Activated T-cell treated with anti-CD3 and anti-CD28 coated beads, Interleukin-2, amount 50 U/mL, for 72 hours (primary cell): ENCODE data around the gene RPL12. TPM values are rescaled to one million over a fixed set of nuclear protein-coding genes. Genes with fewer than 3 reads are reported as not detected.

ENCODE experiments used
- ATAC-seq, 2 donors: fragments of 150-1000 bp; cut with Tn5 transposase; replicated peaks in 1 of 2; 2 replicates each; pipeline ENCODE4 v1.10.0; 2021; ENCODE audit warnings: moderate library complexity in 2 of 2, mild to moderate bottlenecking in 1 of 2
- DNase-seq, 2 donors: peaks; one replicate each; pipeline ENCODE4 v3.0.0; 2021 to 2022; ENCODE audit warnings: mixed read lengths in 1 of 2
- H3K27ac Mint-ChIP-seq: one replicate; pipeline ENCODE4 v1.8.0; 2022; ENCODE audit warnings: mild to moderate bottlenecking, moderate library complexity, mixed read lengths
- H3K27me3 Mint-ChIP-seq: one replicate; pipeline ENCODE4 v1.8.0; 2022; ENCODE audit warnings: low read depth, mixed read lengths
- H3K36me3 Mint-ChIP-seq, 2 donors: one replicate each; pipeline ENCODE4 v1.8.0; 2022; ENCODE audit warnings: mixed read lengths in 2 of 2, mild to moderate bottlenecking in 1 of 2; ENCODE audit not compliant: insufficient read depth in 2 of 2
- H3K4me1 Mint-ChIP-seq: one replicate; pipeline ENCODE4 v1.8.0; 2022; ENCODE audit warnings: low read depth, mixed read lengths
- H3K4me3 Mint-ChIP-seq, 2 donors: one replicate each; pipeline ENCODE4 v1.8.0; 2022; ENCODE audit warnings: mild to moderate bottlenecking in 2 of 2, mixed read lengths in 2 of 2, moderate library complexity in 2 of 2
- H3K9me3 Mint-ChIP-seq, 2 donors: one replicate each; pipeline ENCODE4 v1.8.0; 2022; ENCODE audit warnings: mixed read lengths in 2 of 2
- total RNA-seq, 2 donors: library from RNA; stranded (reverse); gene quantifications; one replicate each; pipeline ENCODE4 v1.2.3, GENCODE V29; 2022

Gene RPL12
- total RNA-seq, 2 donors from 2014 or later, result 2,503 to 2,755 TPM

- peaks cover 32% of the 10 kb centered on the region for H3K4me1 Mint-ChIP-seq
- H3K36me3 Mint-ChIP-seq, result peaks cover 0 to 3% of the 10 kb centered on the region in 2 donors
- H3K27ac Mint-ChIP-seq, result no peak overlapping the region
- no peak overlapping the region for H3K4me3 Mint-ChIP-seq
- peaks cover 13% of the 10 kb centered on the region for H3K27me3 Mint-ChIP-seq
- no peak for DNase-seq
- H3K9me3 Mint-ChIP-seq, result no peaks in the 10 kb centered on the region
- no peak for ATAC-seq
Observed at GRCh38 chr9:127421057-127421456, 30.1 kb downstream of the RPL12 start.

DNA sequence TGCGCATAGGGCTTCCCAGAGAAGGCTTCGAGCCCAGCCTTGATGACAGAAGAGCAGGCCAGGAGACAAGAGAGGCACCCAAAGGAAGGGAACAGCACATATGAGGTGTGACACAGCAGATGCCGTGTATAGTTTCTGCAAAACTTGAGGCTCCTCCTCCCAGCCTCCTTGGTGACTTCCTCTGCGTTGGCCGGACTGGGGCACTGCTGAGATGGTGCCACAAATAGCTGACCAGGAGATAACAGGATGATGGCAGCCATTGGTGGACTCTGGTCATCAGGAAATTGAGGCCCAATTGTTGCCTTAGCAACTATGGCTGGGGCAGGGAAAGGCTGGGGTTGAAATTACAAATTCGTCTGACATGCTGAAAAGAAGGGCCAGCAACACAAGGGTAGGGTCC lies 31.9 kb downstream of the RPL12 start:
- Mint-ChIP-seq H3K36me3 (peaks cover 0 to 2% of the 10 kb centered on the region in 2 donors), H3K4me3 (no peak overlapping the region), H3K9me3 (no peaks in the 10 kb centered on the region), H3K27me3 (peaks cover 28% of the 10 kb centered on the region), H3K27ac (no peak overlapping the region), H3K4me1 (peaks cover 20% of the 10 kb centered on the region)
- no peak for ATAC-seq
- DNase-seq, result no peak

DNA sequence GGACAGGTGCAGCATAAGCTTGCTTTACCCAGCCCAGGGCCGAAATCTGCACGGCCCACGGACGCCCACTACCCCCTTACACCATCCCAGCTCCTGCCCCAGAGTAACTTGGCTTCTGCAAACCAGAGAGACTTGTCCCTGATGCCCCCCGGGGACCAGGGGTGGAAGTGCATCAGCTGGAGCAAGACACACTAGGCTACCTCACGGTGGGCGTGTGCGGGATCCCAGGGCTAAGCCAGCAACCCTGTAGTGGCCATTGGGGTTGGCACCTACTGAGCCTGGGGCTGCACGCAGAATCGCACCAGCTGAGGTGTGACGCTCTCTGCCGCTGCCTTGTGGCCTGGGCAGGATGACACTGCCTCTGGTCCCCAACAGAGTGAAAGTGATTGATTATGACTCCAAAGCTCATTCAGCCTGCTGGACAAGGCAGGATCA lies 33.2 kb downstream of the RPL12 start:
- peak; percentile 71 to 77 for ATAC-seq
- Mint-ChIP-seq H3K27ac (no peak overlapping the region), H3K9me3 (no peaks in the 10 kb centered on the region), H3K36me3 (no peaks in the 10 kb centered on the region), H3K4me1 (peaks cover 11% of the 10 kb centered on the region), H3K4me3 (no peak overlapping the region), H3K27me3 (peaks cover 37% of the 10 kb centered on the region)
- peak; percentile 50 to 58 for DNase-seq

DNA sequence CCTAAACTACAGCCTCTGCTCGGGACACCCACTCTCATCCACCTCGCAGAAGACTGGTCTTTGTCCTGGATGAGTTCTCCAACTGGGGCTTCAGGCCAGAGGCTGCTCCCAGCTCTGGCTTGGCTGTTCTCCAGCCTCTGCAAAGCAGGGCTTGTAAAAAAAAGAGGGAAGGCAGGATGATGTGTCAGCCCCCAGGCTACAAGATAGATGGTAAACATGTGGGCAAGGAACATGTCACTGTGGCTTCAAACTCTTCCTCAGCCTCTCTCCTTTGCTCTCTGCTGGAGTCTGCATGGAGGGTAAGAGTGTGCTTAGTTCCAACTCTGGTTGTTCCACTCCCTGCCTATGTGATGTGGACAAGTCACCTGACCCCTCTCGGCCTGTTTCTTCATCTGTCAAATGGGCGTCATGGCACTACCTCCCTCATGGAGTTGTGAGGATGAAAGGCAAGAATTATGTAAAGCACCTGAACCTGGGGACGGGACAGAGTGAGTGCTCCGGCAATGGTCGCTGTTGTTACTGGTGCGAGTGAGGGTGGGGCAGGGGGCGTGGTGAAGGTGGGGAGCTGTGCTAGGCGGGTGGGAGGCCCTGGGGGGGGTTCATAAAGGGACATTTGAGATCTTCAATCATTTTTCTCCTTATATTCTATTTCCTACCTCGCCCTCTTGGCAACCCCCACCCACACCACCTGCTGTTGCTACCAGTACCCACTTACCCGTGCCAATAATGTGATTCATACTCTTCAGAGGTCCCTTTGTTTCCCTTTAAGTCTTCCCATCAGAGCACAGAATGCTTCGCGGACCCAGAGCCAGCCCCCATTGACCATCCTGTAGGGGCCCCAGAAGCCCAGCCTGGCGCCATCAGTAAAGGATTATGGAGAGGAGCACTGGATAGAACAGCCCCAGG lies 33.8 kb downstream of the RPL12 start:
- DNase-seq (no peak), ATAC-seq (no peak)
- H3K4me1 Mint-ChIP-seq, result peaks cover 5% of the 10 kb centered on the region
- no peak overlapping the region for H3K27ac Mint-ChIP-seq
- no peaks in the 10 kb centered on the region for H3K9me3 Mint-ChIP-seq
- no peaks in the 10 kb centered on the region for H3K36me3 Mint-ChIP-seq
- peaks cover 44% of the 10 kb centered on the region for H3K27me3 Mint-ChIP-seq
- H3K4me3 Mint-ChIP-seq, result no peak overlapping the region

DNA sequence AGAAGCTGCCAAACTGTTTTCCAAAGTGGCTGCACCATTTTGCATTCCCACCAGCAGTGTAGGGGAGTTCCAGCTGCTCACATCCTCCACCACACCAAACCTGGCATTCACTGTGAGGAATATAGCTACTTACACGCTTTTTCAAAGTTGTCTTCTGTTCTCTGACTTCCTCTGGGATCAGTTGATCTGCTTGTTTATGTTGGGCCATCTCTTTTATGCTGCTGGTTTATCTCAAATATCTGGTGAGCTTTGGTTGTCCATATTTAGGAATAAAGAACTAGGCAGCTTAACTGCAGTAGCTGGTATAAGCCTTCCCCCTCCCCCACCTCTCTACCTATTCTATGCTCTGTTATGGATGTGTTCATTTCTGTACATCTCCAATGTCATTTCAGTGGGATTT lies 35.5 kb downstream of the RPL12 start:
- Mint-ChIP-seq H3K27ac (no peak overlapping the region), H3K27me3 (peaks cover 60% of the 10 kb centered on the region), H3K4me1 (peaks cover 5% of the 10 kb centered on the region), H3K9me3 (no peaks in the 10 kb centered on the region), H3K4me3 (no peak overlapping the region), H3K36me3 (no peaks in the 10 kb centered on the region)
- DNase-seq (no peak), ATAC-seq (no peak)

GRCh38 chr9:127415141-127415540 lies 36.1 kb downstream of the RPL12 start:
- ATAC-seq (no peak), DNase-seq (no peak)
- Mint-ChIP-seq H3K27ac (no peak overlapping the region), H3K36me3 (no peaks in the 10 kb centered on the region), H3K9me3 (no peaks in the 10 kb centered on the region), H3K4me1 (peaks cover 5% of the 10 kb centered on the region), H3K27me3 (peaks cover 60% of the 10 kb centered on the region), H3K4me3 (no peak overlapping the region)

DNA sequence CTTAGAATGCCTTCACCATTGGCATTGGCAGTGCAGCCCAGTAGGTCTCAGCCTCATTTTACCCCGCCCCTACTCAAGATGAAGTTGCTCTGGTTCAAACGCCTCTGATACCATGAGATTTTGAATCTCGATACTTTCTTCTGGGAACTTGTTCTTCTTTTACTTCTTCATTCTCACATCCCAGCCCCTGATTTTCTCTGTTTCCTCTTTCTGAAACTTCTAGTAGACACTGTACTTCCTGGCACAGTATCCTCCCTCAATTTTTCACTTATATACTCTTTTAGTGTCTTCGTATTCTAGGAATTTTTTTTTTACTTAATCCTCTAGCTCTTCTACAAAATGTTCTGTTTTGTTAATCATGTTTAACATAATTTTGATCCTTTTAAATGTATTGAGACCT lies 40.1 kb downstream of the RPL12 start:
- no peaks in the 10 kb centered on the region for H3K9me3 Mint-ChIP-seq
- H3K27me3 Mint-ChIP-seq, result peaks cover 51% of the 10 kb centered on the region
- ATAC-seq, result no peak
- no peaks in the 10 kb centered on the region for H3K36me3 Mint-ChIP-seq
- DNase-seq, result no peak
- no peaks in the 10 kb centered on the region for H3K4me1 Mint-ChIP-seq
- no peak overlapping the region for H3K27ac Mint-ChIP-seq
- no peak overlapping the region for H3K4me3 Mint-ChIP-seq

- H3K36me3 Mint-ChIP-seq, result no peaks in the 10 kb centered on the region
- DNase-seq (no peak), ATAC-seq (no peak)
- no peaks in the 10 kb centered on the region for H3K4me1 Mint-ChIP-seq
- H3K9me3 Mint-ChIP-seq, result no peaks in the 10 kb centered on the region
- no peak overlapping the region for H3K27ac Mint-ChIP-seq
- H3K4me3 Mint-ChIP-seq, result no peak overlapping the region
- H3K27me3 Mint-ChIP-seq, result peaks cover 31% of the 10 kb centered on the region
Observed at GRCh38 chr9:127407492-127407843, 43.7 kb downstream of the RPL12 start.

DNA sequence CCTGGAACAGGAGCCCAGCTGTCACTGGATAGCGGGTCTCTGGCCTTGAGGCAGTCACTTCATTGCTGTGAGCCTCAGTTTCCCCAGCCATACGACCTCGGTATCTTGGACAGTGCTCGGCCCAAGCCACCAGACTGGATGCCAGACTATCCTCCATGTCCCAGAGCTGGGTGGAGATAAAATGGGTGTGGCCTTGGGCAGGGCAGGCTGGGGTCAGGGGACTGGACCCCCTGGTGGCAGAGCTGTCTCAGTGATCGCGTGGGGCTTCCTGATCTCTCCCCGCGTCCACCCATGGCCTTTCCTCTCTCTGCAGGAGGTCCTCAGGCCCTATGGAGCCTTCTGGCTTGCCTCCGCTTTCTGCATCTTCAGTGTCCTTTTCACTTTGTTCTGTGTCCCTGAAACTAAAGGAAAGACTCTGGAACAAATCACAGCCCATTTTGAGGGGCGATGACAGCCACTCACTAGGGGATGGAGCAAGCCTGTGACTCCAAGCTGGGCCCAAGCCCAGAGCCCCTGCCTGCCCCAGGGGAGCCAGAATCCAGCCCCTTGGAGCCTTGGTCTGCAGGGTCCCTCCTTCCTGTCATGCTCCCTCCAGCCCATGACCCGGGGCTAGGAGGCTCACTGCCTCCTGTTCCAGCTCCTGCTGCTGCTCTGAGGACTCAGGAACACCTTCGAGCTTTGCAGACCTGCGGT lies 44.3 kb downstream of the RPL12 start:
- DNase-seq (no peak), ATAC-seq (no peak)
- no peak overlapping the region for H3K27ac Mint-ChIP-seq
- H3K36me3 Mint-ChIP-seq, result no peaks in the 10 kb centered on the region
- H3K4me3 Mint-ChIP-seq, result no peak overlapping the region
- peaks cover 30% of the 10 kb centered on the region for H3K27me3 Mint-ChIP-seq
- H3K4me1 Mint-ChIP-seq, result no peaks in the 10 kb centered on the region
- H3K9me3 Mint-ChIP-seq, result no peaks in the 10 kb centered on the region

GRCh38 chr9:127405344-127406125 lies 45.7 kb downstream of the RPL12 start:
- Mint-ChIP-seq H3K4me1 (no peaks in the 10 kb centered on the region), H3K9me3 (no peaks in the 10 kb centered on the region), H3K36me3 (no peaks in the 10 kb centered on the region), H3K4me3 (no peak overlapping the region), H3K27me3 (peaks cover 29% of the 10 kb centered on the region), H3K27ac (no peak overlapping the region)
- DNase-seq, result no peak
- ATAC-seq, result no peak

DNA sequence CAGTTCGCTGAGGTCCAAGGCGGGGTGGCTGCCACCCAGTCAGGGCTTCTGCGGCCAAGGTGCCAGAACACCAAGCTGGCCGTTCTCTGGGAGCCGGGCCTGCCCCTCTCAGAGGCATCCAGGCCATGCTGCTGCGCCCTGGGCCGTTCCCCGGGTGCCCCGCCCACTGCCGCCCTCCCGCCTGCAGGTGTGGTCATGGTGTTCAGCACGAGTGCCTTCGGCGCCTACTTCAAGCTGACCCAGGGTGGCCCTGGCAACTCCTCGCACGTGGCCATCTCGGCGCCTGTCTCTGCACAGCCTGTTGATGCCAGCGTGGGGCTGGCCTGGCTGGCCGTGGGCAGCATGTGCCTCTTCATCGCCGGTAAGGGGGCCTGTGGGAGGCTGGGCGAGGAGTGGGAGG lies 46.6 kb downstream of the RPL12 start:
- no peaks in the 10 kb centered on the region for H3K36me3 Mint-ChIP-seq
- H3K4me1 Mint-ChIP-seq, result no peaks in the 10 kb centered on the region
- H3K9me3 Mint-ChIP-seq, result no peaks in the 10 kb centered on the region
- no peak for ATAC-seq
- H3K4me3 Mint-ChIP-seq, result no peak overlapping the region
- H3K27ac Mint-ChIP-seq, result no peak overlapping the region
- DNase-seq, result no peak
- peaks cover 38% of the 10 kb centered on the region for H3K27me3 Mint-ChIP-seq

- H3K27ac Mint-ChIP-seq, result no peak overlapping the region
- no peak overlapping the region for H3K4me3 Mint-ChIP-seq
- H3K36me3 Mint-ChIP-seq, result no peaks in the 10 kb centered on the region
- H3K9me3 Mint-ChIP-seq, result no peaks in the 10 kb centered on the region
- DNase-seq, result no peak
- no peak for ATAC-seq
- H3K27me3 Mint-ChIP-seq, result peaks cover 44% of the 10 kb centered on the region
- H3K4me1 Mint-ChIP-seq, result peaks cover under 1% of the 10 kb centered on the region
Observed at GRCh38 chr9:127403507-127404192, 47.6 kb downstream of the RPL12 start.
